Left cardiac atrium (tissue), 4 donors: ENCODE data around the gene LITAF. TPM values are rescaled to one million over a fixed set of nuclear protein-coding genes. Genes with fewer than 3 reads are reported as not detected.
"Not testable (repeated sequence)": the region's sequence is repeated elsewhere in the genome, so short reads cannot be mapped to it uniquely, and the experiment has no call there.

Experiments used
- ATAC-seq, 2 donors: fragments of 200-7000 bp; cut with Tn5 transposase; one replicate each; pipeline ENCODE4 v1.9.1; 2020; ENCODE audit warnings: mild to moderate bottlenecking in 2 of 2, moderate library complexity in 2 of 2
- DNase-seq: peaks from one replicate; pipeline ENCODE4 v3.0.0-alpha.2; 2020
- intact Hi-C, 2 donors: fragments of 100-400 bp; cut with DNase I; formaldehyde crosslinking; loops; one replicate each; pipeline versions ENCODE4 v1.14.1 to v1.15.1; 2022 to 2023
- total RNA-seq, 2 donors: library from RNA; stranded (reverse); fragmentation: NEBNext Ultra II Directional; extraction: Animal tissue kit (Norgen Biotek cat#: 25700); gene quantifications; one replicate each; pipeline ENCODE4 v1.2.1, GENCODE V29; 2021
- donor health status: DM: no; HTN: yes; CAD: no.
- donor health status: DM: no; HTN: yes; CAD: no; lungs with severe emphysema.
- donor health status: DM: yes; HTN: yes; CAD: no.
- donor health status: Dilated cardiomyopathy.

Gene LITAF
- total RNA-seq, 2 donors from 2014 or later, result 76.3 to 86.0 TPM

- intact Hi-C loops, result no loop called here
- DNase-seq (peak; percentile 11), ATAC-seq (peak in 1 of 2 donors; percentile 1)
Observed at GRCh38 chr16:11583889-11584565, 2.7 kb downstream of the LITAF start.

DNA sequence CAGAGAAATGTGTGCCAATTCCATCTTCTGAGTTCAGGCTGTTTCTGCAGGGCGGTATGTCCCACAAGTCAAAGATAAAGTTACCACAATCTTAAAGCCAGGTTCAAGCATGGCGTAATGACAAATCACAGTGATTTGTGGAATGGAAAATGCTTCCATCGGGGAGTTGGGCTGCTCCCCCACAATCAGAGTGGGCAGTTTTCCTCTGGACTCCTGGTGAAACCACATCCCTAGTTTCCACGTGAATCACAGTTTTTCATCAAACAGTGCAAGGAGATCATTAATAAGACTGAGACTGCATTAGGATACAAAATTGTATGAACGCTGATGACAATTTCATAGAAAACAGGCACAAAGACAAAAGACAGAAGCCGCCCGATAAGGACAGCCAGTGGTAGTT is 3.6 kb downstream of the LITAF start:
- ATAC-seq, result no peak
- no peak for DNase-seq
- intact Hi-C loops, result no loop called here

- DNase-seq (no peak), ATAC-seq (no peak)
- intact Hi-C loops, result no loop called here
Observed at GRCh38 chr16:11582157-11582814, 4.4 kb downstream of the LITAF start.

- intact Hi-C loops, result no loop called here
- no peak for DNase-seq
- ATAC-seq, result no peak
Observed at GRCh38 chr16:11581678-11582077, 5.0 kb downstream of the LITAF start.

- intact Hi-C loops, result no loop called here
- ATAC-seq (no peak), DNase-seq (peak; percentile 13)
Observed at GRCh38 chr16:11580451-11581086, 6.2 kb downstream of the LITAF start.

DNA sequence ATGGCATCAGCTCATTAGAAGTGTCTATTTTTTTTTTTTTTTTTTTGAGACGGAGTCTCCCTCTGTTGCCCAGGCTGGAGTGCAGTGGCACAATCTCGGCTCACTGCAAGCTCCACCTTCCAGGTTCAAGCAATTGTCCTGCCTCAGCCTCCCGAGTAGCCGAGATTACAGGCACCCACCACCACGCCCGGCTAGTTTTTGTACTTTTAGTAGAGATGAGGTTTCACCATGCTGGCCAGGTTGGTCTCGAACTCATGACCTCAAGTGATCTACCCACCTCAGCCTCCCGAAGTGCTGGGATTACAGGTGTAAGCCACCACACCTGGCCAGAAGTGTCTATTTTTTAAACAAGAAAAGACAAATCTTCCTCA is 9.4 kb downstream of the LITAF start:
- ATAC-seq, intact Hi-C loops: not testable (repeated sequence)
- DNase-seq, result peak; percentile 6

DNA sequence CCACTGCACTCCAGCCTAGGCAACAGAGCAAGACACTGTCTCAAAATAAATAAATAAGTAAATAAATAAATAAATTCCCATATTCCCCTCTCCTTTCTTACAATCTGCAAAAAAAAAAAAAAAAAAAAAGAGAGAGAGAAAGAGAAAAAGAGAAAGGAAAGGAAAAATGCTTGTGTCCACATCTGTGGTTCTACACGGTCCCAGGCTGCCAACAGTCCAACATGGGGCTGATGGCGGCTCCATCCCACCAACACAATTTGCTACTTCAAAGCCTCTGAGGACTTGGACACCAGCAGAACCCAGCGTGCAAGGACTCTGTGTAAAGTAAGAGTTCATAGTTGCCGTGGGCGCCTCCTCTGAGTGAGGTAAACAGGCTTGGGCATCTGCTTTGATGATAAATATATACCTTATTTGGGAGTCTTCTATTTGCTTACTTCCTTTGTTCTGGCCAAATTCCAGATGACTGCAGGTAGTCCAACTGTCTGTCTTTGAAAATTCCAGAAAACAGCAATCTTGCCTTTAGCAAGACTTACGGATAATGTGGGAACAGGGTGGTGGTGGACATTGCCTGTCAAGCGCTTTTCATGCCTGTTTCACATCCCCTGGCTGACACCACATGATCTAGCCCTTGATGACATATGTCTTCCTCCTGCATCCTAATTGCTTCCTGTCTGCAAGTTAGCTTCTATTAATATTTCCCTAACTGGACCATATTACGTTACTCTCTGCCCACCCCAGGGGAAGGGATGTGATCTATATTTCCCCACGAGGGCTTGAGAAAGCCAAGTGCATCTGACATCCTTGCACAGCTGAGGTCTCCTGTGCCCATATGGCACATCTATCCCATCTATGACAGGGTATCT is 10.1 kb downstream of the LITAF start:
- intact Hi-C loops, result no loop called here
- peak; percentile 15 for DNase-seq

DNA sequence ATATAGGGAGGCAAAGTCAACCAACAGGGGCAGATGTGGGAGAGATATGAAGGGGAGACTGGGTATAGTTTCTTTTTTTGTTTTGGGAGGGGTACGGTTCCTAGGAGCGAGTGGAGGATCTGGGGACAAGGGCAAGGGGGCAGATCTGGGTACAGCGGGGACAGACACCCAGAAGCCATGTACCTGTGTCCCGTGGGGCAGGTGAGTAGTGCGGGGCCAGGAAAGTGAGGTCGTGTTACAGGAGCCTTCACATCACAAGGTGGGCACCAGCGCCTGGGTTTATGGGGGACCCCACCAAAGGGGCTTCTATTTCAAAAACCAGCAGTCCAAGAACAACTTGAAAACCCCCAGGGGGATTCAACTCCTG is 11.5 kb downstream of the LITAF start:
- intact Hi-C loops, result no loop called here
- DNase-seq, result peak; percentile 10
- no peak for ATAC-seq

More for the DNA sequence above, 10.1 kb downstream of the LITAF start:
- ATAC-seq, result peak; percentile 46 to 52

DNA sequence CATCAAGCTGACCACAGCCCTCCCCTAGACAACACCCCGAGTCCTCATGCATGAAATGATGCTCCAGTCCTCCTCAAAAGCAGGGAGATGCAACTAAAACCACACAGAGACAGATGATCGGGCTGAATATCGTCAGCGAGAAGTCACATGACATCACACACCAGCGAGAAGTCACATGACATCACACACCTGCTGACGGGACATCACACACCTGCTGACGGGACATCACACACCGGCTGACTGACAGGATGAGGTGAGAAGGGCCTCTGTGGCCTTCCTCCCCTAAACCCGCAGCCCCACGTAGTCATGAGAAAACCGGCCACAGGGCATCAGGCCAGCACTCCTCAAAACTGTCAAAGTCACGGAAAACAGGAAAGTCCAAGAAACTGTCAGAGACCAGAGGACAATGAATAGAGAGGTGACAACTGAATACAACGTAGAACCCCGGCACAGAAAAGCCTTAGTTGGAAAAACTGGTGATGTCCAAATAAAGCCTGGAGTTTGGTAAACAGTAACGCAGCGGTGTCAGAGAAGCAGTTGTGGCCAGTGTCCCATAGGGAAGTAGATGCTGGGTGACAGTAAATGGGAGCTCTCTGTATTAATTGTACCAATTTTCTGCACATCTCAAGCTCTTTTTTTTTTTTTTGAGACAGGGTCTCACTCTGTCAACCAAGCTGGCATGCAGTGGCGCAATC is 14.3 kb downstream of the LITAF start:
- ATAC-seq, result no peak
- DNase-seq, result no peak
- intact Hi-C loops, result no loop called here

DNA sequence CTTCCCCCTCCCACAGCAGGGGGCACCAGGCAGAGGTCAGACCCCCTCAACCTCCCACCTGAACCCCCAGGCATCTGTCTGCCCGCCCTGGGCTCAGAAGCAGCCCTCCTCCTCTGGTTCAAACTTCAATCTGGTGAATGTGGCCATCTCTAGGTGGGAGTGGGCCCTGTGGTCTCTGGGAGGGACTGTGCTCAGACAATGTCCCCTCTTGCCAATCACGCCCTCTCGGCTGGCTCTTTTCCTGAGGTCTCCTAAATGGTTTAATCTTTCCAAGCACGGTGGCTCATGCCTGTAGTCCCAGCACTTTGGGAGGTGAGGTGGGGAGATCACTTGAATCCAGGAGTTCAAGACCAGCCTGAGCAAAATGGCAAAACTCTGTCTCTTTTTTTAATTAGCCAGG is 15.2 kb downstream of the LITAF start:
- DNase-seq (no peak), ATAC-seq (no peak)
- intact Hi-C loops, result no loop called here

DNA sequence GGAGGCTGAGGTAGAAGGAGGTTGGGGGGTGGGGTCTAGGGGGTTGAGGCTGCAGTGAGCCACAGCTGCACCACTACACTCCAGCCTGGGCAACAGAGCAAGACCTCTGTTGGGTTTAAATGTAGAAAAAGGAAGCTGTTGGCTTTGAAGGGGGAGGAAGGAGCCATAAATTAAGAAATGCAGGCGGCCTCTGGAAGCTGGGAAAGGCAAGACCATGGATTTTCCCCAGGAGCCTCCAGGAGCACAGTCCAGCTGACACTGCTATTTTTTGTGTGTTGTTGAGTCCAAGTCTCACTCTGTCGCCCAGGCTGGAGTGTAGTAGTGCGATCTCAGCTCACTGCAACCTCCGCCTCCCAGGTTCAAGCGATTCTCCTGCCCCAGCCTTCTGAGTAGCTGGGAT is 15.9 kb downstream of the LITAF start:
- ATAC-seq, result peak in 1 of 2 donors; percentile 48
- intact Hi-C loops, result no loop called here
- no peak for DNase-seq

GRCh38 chr16:11570258-11570657 is 16.5 kb downstream of the LITAF start:
- ATAC-seq (no peak), DNase-seq (no peak)
- intact Hi-C loops, result no loop called here

DNA sequence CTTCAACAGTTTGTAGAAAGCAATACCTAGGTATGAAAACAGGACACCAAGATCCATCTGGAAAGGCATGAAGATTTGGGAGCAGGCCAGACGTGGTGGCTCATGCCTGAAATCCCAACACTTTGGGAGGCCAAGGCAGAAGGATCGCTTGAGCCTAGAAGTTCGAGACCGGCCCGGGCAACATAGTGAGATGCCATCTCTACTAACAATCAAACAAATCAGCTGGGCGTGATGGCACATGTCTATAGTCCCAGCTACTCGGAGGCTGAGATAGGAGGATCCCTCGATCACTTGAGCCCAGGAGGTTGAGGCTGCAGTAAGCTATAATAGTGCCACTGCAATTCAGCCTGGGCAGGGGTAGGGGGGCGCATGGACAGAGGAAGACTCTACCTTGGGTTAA is 20.3 kb downstream of the LITAF start:
- intact Hi-C loops, result no loop called here
- no peak for DNase-seq
- ATAC-seq, result no peak

- no peak for DNase-seq
- intact Hi-C loops, result no loop called here
- ATAC-seq, result no peak
Observed at GRCh38 chr16:11565665-11566064, 21.1 kb downstream of the LITAF start.

- intact Hi-C loops, result no loop called here
- ATAC-seq, result no peak
- DNase-seq, result peak; percentile 5
Observed at GRCh38 chr16:11564046-11564926, 22.4 kb downstream of the LITAF start.

GRCh38 chr16:11563493-11564040 is 23.2 kb downstream of the LITAF start:
- DNase-seq (no peak), ATAC-seq (no peak)
- intact Hi-C loops, result no loop called here

GRCh38 chr16:11562941-11563340 is 23.8 kb downstream of the LITAF start:
- ATAC-seq, result no peak
- intact Hi-C loops, result no loop called here
- peak; percentile 20 for DNase-seq

GRCh38 chr16:11562411-11562810 is 24.3 kb downstream of the LITAF start:
- intact Hi-C loops, result no loop called here
- ATAC-seq (no peak), DNase-seq (peak; percentile 2)
